IPS-18a (cell line): ENCODE data around the gene CERS1.

Source experiments
- H3K27ac ChIP-seq: one replicate; pipeline ENCODE4 v1.5.1; 2013; ENCODE audit warnings: low read length
- H3K27me3 ChIP-seq: one replicate; pipeline ENCODE4 v1.6.1; 2013; ENCODE audit warnings: mild to moderate bottlenecking, low read length; ENCODE audit not compliant: control insufficient read depth, insufficient read depth
- H3K36me3 ChIP-seq: one replicate; pipeline ENCODE4 v1.6.1; 2013; ENCODE audit warnings: low read depth, low read length; ENCODE audit not compliant: control insufficient read depth
- H3K4me1 ChIP-seq: one replicate; pipeline ENCODE4 v1.6.1; 2013; ENCODE audit warnings: low read depth, low read length; ENCODE audit not compliant: control insufficient read depth
- H3K4me3 ChIP-seq: one replicate; pipeline ENCODE4 v1.5.1; 2013; ENCODE audit warnings: low read length
- H3K9ac ChIP-seq: one replicate; pipeline ENCODE4 v1.6.1; 2013; ENCODE audit warnings: mild to moderate bottlenecking, low read length, moderate library complexity
- H3K9me3 ChIP-seq: one replicate; pipeline ENCODE4 v1.6.1; 2013; ENCODE audit warnings: low read depth, low read length; ENCODE audit not compliant: control insufficient read depth

The CERS1 gene, protein sequence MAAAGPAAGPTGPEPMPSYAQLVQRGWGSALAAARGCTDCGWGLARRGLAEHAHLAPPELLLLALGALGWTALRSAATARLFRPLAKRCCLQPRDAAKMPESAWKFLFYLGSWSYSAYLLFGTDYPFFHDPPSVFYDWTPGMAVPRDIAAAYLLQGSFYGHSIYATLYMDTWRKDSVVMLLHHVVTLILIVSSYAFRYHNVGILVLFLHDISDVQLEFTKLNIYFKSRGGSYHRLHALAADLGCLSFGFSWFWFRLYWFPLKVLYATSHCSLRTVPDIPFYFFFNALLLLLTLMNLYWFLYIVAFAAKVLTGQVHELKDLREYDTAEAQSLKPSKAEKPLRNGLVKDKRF

DNA sequence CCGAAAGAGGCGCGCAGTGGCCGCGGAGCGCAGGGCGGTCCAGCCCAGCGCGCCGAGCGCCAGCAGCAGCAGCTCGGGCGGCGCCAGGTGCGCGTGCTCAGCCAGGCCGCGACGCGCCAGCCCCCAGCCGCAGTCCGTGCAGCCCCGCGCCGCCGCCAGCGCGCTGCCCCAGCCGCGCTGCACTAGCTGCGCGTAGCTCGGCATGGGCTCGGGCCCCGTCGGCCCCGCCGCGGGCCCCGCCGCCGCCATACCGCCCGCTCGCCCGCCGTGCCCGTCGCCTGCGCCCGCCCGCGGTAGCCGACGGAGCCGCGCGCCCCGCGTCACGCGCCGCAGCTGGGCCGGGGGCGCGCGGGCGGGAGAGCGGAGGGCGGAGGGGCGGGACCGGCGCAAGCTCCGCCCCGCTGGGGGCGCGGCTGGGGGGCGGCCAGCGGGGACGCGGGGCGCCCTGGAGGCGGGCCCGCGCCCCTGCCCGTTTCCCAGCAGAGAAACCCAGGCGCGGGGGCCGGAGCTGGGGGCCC lies at the start of gene CERS1:
Gene CERS1, minus strand, starts transcription at position 335 of the 518 bp plus-strand sequence. Its CDS starts 86 bp downstream, at position 249.
- H3K36me3 ChIP-seq, result no peaks in the 10 kb centered on the region
- peak within 1 kb of the TSS; percentile 63 for H3K4me3 ChIP-seq
- peak within 1 kb of the TSS; percentile 24 for H3K9ac ChIP-seq
- no peaks in the 10 kb centered on the region for H3K9me3 ChIP-seq
- no peak within 1 kb of the TSS for H3K27ac ChIP-seq
- H3K27me3 ChIP-seq, result peaks cover 20% of the 10 kb centered on the region
- H3K4me1 ChIP-seq, result no peaks in the 10 kb centered on the region

DNA sequence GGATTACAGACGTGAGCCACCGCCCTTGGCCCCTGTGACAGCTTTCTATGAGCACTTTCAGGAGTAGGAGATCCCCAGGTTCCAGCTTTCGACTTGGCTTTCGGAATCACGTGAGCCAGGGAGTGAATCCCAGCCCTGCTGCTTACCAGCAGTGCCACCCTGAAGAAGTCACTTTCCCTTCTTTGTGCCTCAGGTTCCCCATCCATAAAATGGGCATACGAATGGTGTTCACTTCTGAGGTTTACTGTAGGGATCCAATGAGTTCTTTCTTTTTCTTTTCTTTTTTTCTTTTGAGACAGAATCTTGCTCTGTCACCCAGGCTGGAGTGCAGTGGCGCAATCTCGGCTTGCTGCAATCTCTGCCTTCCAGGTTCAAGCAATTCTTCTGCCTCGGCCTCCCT lies 49.3 kb upstream of the CERS1 start:
- Histone ChIP-seq H3K4me3 (no peak overlapping the region), H3K36me3 (no peaks in the 10 kb centered on the region), H3K4me1 (peaks cover 4% of the 10 kb centered on the region), H3K9me3 (no peaks in the 10 kb centered on the region), H3K27me3 (peaks cover 4% of the 10 kb centered on the region), H3K27ac (no peak overlapping the region), H3K9ac (no peak overlapping the region)

DNA sequence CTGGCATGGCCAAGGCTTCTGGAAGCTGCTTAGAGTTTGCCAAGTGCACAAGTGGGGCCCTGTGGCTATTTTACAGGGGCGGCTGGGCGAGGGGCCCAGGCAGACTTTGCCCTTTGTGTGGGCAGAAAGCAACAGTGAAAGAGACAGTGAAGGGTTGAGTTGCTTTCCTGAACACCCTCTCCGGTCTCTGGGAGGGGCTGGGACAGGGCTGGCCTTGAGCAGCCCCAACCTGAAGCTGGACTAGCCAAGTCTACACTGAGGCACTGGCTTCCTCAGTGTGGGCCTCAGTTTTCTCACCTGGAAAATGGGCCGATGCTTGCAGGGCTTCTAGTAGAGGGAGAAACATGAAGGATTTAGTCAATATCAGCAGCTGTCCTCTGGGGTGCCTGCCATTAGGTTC lies 47.5 kb upstream of the CERS1 start:
- Histone ChIP-seq H3K27me3 (peaks cover 4% of the 10 kb centered on the region), H3K4me3 (no peak overlapping the region), H3K4me1 (peaks cover 9% of the 10 kb centered on the region), H3K9ac (no peak overlapping the region), H3K27ac (no peak overlapping the region), H3K36me3 (no peaks in the 10 kb centered on the region), H3K9me3 (no peaks in the 10 kb centered on the region)

DNA sequence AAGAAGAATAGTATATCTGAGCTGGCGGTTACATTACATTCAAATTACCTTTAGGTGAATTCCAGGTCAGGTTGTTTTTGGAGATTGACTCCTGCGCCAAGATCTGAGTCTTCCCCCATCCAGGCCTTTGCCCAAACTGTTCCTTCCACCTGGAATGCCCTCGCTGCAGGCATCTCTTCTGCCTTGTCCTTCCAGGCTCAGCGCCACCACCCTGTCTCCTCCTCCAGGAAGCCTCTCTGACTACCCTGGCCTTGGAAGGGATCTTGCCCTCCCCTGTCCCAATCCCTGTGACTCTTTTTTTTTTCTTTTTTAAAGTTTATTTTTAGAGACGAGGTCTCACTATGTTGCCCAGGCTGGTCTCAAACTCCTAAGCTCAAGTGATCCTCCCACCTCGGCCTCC lies 46.7 kb upstream of the CERS1 start:
- no peak overlapping the region for H3K4me3 ChIP-seq
- no peak overlapping the region for H3K9ac ChIP-seq
- H3K27ac ChIP-seq, result no peak overlapping the region
- no peaks in the 10 kb centered on the region for H3K9me3 ChIP-seq
- H3K4me1 ChIP-seq, result peaks cover 9% of the 10 kb centered on the region
- H3K36me3 ChIP-seq, result peaks cover 4% of the 10 kb centered on the region
- peaks cover 4% of the 10 kb centered on the region for H3K27me3 ChIP-seq

DNA sequence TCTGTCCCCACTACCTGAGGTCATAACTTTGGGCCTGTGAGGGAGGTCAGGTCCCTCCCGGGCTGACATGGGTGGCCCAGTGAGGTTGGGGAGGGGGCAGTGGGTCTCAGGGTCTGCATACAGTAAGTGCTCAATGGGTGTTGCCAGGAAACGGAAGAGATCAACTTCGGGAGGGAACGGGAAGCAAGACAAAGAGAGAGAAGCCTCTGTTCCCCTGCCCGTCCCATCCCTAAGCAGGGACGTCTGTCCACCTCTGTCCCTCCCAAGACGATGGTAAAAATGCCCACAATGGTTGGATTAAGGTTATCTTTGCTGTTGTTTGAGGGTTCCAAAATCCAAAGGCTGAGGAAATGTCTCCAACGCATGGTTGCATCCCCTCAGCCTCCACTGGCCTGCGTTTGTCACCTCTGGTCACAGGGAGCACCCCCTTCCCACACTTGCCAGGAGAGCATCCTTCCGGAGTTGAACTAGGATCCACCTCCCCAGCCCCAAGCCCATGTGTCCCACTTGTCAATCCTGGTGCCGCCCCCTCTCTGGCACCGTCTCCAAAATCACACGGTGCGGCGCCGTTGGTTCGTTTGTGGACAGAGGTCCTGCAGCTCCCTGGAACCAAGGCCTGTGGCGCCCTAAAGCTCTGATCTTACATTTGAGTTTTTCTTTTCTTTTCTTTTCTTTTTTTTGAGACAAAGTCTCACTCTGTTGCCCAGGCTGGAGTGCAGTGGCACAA lies 45.8 kb upstream of the CERS1 start:
- Histone ChIP-seq H3K9me3 (no peaks in the 10 kb centered on the region), H3K9ac (no peak overlapping the region), H3K36me3 (peaks cover 4% of the 10 kb centered on the region), H3K27me3 (peaks cover 4% of the 10 kb centered on the region), H3K4me3 (no peak overlapping the region), H3K27ac (no peak overlapping the region), H3K4me1 (peaks cover 9% of the 10 kb centered on the region)

DNA sequence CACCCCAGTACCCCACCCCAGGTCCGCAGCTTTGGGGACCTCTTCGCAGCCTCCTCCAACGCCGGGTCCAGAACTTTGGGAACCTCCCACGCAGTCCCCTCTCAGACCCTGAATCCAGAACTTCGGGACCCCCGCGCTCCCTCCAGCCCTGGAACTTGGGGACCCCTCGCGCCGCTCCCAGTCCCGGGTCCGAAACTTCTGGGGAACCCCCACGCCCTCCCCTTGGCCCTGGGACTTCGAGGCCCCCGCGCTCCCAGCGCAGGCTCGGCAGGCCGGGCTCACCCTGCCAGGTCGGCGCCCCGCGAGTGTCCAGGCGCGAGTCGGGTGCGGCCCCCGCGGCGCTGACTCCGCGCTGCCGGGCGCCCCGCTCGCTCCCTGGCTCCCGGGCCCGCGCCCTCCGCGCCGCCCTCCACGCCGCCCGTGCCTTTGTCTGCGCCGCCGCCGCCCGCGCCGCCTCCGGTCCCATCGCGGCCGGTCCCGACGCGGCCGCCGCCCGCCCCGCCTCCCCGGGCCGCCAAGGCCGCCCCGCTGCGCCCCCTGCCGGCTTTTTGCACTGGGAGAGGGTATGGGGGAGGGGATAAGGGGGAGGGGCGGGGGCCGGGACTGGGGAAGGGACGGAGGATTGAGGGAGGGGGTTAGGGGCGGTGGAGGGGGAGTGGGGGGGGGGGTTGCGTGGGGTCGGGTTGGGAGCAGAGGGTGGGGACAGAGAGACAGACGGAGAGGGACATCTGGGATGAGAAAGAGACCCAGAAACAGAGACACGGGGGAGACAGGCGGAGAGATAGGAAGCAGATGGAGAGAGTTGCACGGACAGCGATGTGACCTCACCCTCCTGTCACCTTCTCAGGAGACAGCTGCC lies 45.0 kb upstream of the CERS1 start, which contains the start of gene HOMER3:
Gene HOMER3, minus strand, starts transcription at position 449 of the 859 bp plus-strand sequence. CDS start 2,235 bp downstream, outside the sequence.
- peaks cover 4% of the 10 kb centered on the region for H3K27me3 ChIP-seq
- peaks cover 9% of the 10 kb centered on the region for H3K4me1 ChIP-seq
- H3K4me3 ChIP-seq, result peak within 1 kb of the TSS; percentile 75
- H3K36me3 ChIP-seq, result peaks cover 4% of the 10 kb centered on the region
- no peaks in the 10 kb centered on the region for H3K9me3 ChIP-seq
- no peak within 1 kb of the TSS for H3K27ac ChIP-seq
- H3K9ac ChIP-seq, result peak within 1 kb of the TSS; percentile 73

DNA sequence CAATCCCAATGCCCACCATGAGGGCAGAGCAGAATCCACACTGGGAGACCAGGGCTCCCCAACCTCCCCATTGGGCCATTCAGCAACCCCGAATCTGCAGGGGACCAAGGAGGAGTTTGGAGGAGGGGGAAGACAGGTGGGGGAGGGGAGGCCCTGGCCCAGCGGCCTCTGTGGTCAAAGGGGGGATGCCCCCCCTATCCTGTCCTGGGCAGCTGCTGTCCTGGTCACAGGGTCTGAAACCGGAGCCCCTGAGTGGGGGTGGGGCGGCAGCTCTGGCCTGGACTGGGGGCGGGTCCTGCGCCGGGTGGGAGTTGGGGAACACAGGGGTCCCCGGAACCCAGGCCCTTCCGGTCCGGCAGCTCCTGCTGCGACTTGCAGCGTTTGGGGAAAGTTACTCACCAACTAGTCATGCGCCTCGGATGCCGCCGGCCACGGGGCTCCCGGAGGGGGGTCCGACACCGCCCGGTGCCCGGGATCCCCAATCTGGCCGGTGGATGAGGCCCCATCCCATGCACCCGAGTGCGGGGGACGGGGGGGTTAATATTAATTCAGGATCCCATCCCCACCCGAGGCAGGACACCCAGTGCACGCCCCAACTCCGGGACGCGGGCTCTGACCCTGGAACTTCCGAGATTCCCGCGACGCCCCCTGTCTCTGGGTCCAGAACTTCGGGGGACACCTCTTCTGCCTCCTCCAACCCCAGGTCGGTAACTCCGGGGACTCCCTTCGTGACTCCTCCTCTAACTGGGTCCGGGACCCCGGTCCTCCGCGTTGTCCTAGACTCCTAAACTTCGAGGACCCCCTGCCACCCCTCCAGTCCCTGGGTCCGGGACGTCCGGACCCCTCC lies 44.2 kb upstream of the CERS1 start:
- H3K36me3 ChIP-seq, result peaks cover 4% of the 10 kb centered on the region

DNA sequence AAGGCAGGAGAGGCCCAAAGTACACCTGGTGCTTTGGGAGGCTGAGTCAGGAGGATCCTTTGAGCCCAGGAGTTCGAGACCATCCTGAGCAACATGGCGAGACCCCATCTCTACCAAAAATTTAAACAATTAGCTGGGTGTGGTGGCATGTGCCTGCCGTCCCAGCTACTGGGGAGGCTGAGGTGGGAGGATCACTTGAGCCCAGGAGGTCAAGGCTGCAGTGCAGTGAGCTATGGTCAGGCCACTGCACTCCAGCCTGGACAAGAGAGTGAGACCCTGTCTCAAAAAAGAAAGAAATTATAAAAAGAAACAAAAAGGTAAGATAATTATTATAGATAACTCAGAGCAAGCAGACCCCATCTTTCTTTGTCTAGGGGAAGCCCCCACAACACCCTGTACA lies 43.2 kb upstream of the CERS1 start:
- peak overlapping the region; percentile 75 for H3K4me3 ChIP-seq
- peaks cover 9% of the 10 kb centered on the region for H3K36me3 ChIP-seq
- peaks cover 9% of the 10 kb centered on the region for H3K4me1 ChIP-seq
- peaks cover 4% of the 10 kb centered on the region for H3K27me3 ChIP-seq
- H3K9me3 ChIP-seq, result no peaks in the 10 kb centered on the region
- H3K27ac ChIP-seq, result no peak overlapping the region
- no peak overlapping the region for H3K9ac ChIP-seq

More for the DNA sequence above, 44.2 kb upstream of the CERS1 start:
- H3K4me1 ChIP-seq, result peaks cover 9% of the 10 kb centered on the region
- no peak overlapping the region for H3K27ac ChIP-seq
- H3K9ac ChIP-seq, result peak overlapping the region; percentile 73
- peak overlapping the region; percentile 75 for H3K4me3 ChIP-seq
- no peaks in the 10 kb centered on the region for H3K9me3 ChIP-seq
- H3K27me3 ChIP-seq, result peaks cover 4% of the 10 kb centered on the region

DNA sequence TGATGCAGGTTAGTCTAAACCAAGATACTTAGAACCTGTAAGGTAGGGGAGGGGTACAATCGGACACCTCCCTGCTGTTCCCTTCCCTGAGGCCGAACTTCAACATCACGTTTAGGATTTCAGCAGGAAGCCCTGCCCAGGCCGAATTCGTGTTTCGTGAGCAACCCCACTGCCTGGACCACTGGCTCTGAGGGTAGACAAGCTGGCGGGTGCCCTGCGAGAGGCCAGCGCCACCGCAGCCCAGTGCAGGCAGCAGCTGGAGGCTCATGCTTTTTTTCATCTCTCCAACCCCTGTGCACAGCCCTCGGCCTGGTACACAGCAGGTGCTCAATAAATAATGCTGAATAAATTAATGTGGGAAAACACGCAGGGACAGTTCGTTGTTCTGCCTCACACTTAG lies 37.3 kb upstream of the CERS1 start:
- Histone ChIP-seq H3K4me3 (peak overlapping the region; percentile 48), H3K4me1 (no peaks in the 10 kb centered on the region), H3K27me3 (no peaks in the 10 kb centered on the region), H3K27ac (no peak overlapping the region), H3K9me3 (no peaks in the 10 kb centered on the region), H3K9ac (no peak overlapping the region), H3K36me3 (peaks cover 13% of the 10 kb centered on the region)

DNA sequence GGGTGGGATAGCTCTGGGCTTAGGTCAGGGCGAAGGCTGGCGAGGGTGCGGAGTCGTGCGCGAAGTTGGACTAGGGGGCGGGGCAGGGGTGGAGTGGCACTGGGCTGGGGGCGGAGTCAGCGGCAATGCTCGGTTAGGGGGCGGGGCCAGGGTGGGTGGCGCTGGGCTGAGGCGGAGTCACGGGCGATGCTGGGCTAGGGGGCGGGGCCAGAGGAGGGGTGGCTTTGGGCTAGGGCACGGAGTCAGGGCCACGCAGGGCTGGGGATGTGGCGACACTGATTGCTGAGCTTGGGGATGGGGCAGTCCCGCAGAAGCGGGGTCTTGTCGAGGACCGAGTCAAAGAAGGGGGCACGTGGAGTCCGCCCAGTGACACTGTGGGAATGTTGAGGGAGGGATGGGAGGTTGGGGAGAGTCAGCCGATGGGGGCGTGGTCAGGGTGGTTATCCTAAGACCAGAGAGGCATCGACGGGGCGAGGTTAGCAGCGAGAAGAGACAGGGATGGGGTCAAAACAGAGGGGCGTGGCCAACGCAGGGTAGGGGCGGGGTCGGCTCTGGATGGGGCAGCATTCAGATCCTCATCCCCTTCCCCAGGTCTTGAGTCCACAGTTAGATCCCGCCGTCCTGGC lies 36.4 kb upstream of the CERS1 start:
- Histone ChIP-seq H3K27ac (no peak overlapping the region), H3K4me3 (peak overlapping the region; percentile 69), H3K9ac (no peak overlapping the region), H3K9me3 (no peaks in the 10 kb centered on the region), H3K36me3 (peaks cover 13% of the 10 kb centered on the region), H3K4me1 (no peaks in the 10 kb centered on the region), H3K27me3 (no peaks in the 10 kb centered on the region)
